Brain microvascular endothelial cell (primary cell): Measurements from ENCODE around the gene VSIR.

Source experiments
- DNase-seq: peaks from one replicate; pipeline ENCODE4 v3.0.0-alpha.2; 2020
- H3K27ac ChIP-seq: fragments of 250-450 bp; sonication (Bioruptor Pico); 2 replicates; pipeline ENCODE4 v1.5.1; 2020; ENCODE audit warnings: mild to moderate bottlenecking, moderate library complexity
- H3K27me3 ChIP-seq: fragments of 250-450 bp; sonication (Bioruptor Pico); replicated peaks from 2 replicates; pipeline ENCODE4 v1.5.1; 2020; ENCODE audit warnings: mild to moderate bottlenecking
- H3K36me3 ChIP-seq: fragments of 250-450 bp; sonication (Bioruptor Pico); replicated peaks from 2 replicates; pipeline ENCODE4 v1.5.1; 2020; ENCODE audit warnings: mild to moderate bottlenecking
- H3K4me3 ChIP-seq: 2 replicates; pipeline ENCODE4 v1.5.1; 2011; ENCODE audit warnings: low read depth, mild to moderate bottlenecking, control low read depth, low read length, moderate library complexity
- in situ Hi-C: cut with HindIII; loops from 2 replicates; pipeline ENCODE4 v1.10.0; 2017; ENCODE audit warnings: low sequenced_read_pairs, low pct_ligation_motif_present
- TF ChIP-seq, protein P1 (sequence below): IDR thresholded peaks from 2 replicates; pipeline ENCODE4 v1.5.1; 2011; ENCODE audit warnings: low read depth, mild to moderate bottlenecking, moderate library complexity, low read length, control low read depth, inconsistent platforms; ENCODE audit errors: missing control alignments

Gene VSIR

DNA sequence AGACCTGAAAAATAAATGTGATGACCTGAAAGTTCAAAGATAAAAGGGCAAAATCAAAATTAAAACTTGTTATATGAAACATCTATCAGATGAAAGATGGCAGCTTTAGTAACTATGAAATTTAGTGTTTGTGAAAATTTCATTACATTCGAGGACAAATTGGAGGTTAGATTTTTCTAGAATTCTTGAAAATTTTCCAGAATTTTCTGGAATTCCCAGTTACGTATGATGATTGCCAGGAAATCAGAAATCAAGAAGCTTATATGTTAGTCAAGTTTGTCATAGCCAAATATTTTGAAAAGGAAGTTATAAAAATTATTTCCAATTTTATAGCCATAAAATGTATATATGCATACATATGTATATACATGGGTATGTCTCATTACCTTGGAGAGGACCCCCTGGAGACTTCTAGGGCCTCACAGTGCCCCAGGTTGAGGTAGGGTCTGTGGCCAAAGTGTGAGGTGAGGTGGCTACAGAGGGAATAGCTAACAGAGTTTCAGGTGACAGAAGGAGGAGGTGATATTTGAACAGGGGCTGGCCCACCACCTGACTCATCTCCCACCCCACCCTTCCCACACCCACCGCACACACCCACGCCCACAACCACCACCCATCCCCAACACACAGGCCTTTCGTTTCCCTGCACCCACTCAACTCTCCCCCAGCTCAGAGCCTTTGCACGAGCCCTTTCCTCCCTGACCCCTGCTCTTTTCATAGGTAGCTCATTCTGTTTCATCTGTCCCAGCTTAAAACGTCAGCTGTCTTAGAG, 75.2 kb downstream of the VSIR start:
- TF ChIP-seq, protein P1, sequence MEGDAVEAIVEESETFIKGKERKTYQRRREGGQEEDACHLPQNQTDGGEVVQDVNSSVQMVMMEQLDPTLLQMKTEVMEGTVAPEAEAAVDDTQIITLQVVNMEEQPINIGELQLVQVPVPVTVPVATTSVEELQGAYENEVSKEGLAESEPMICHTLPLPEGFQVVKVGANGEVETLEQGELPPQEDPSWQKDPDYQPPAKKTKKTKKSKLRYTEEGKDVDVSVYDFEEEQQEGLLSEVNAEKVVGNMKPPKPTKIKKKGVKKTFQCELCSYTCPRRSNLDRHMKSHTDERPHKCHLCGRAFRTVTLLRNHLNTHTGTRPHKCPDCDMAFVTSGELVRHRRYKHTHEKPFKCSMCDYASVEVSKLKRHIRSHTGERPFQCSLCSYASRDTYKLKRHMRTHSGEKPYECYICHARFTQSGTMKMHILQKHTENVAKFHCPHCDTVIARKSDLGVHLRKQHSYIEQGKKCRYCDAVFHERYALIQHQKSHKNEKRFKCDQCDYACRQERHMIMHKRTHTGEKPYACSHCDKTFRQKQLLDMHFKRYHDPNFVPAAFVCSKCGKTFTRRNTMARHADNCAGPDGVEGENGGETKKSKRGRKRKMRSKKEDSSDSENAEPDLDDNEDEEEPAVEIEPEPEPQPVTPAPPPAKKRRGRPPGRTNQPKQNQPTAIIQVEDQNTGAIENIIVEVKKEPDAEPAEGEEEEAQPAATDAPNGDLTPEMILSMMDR: no peak
- Histone ChIP-seq H3K27me3 (peaks cover 6% of the 10 kb centered on the region), H3K36me3 (no peaks in the 10 kb centered on the region), H3K4me3 (no peak overlapping the region), H3K27ac (no peak overlapping the region)
- in situ Hi-C loops: no loop called here
- DNase-seq: no peak
